ENCODE results near the gene CNDP2. TPM values are rescaled to one million over a fixed set of nuclear protein-coding genes. Genes with fewer than 3 reads are reported as not detected.

Gene CNDP2
- total RNA-seq, 2 experiments from 2014 or later = 121 to 136 TPM

DNA sequence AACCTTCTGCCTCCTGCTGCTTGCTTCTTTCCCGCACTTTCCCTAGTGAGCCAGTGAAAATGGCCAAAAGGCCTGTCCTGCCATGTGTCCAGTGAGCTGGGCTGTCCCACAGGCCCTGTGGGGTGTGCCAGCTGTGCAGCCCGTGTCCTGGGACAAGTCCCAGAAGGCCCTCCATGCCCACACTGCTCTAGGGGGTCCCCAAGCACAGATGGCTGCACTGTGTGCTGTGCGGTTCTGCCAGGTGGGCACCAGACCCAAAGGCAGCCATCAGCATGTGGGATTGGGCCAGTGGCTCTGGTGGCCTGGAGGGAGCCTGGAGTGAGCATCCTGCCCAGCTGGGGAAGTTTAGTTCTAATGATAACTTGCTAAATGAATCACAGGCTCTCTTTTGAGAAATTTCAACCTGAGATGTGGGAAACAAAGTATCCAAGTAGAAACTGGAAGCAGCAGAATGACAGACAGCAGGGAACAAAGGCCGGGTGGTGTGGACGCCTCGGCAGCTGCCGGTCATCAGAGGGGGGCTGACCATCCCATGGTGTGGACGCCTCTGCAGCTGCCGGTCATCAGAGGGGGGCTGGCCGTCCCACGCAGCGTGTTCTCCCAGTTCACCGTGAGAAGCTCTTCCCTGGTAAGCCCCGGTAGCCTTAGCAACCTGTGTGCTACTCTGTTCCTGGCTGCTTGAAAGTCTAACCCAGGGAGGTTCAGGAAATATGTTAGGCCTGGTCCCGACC is 9.9 kb upstream of the CNDP2 start:
- TF ChIP-seq, protein P1, sequence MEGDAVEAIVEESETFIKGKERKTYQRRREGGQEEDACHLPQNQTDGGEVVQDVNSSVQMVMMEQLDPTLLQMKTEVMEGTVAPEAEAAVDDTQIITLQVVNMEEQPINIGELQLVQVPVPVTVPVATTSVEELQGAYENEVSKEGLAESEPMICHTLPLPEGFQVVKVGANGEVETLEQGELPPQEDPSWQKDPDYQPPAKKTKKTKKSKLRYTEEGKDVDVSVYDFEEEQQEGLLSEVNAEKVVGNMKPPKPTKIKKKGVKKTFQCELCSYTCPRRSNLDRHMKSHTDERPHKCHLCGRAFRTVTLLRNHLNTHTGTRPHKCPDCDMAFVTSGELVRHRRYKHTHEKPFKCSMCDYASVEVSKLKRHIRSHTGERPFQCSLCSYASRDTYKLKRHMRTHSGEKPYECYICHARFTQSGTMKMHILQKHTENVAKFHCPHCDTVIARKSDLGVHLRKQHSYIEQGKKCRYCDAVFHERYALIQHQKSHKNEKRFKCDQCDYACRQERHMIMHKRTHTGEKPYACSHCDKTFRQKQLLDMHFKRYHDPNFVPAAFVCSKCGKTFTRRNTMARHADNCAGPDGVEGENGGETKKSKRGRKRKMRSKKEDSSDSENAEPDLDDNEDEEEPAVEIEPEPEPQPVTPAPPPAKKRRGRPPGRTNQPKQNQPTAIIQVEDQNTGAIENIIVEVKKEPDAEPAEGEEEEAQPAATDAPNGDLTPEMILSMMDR (IDR thresholded peaks at IDR 0.05) = no peak
- Mint-ChIP-seq H3K4me3 (no peak overlapping the region), H3K27me3 (no peaks in the 10 kb centered on the region), H3K9me3 (no peaks in the 10 kb centered on the region), H3K27ac (peak overlapping the region; percentile 66), H3K4me1 (ENCODE audit: low read depth) (peaks cover 16% of the 10 kb centered on the region), H3K36me3 (ENCODE audit: low read depth) (no peaks in the 10 kb centered on the region)
- intact Hi-C loops (cut with micrococcal nuclease) = no loop called here
- DNase-seq = no peak
- ChIA-PET CTCF (interaction anchor here (1.0 to 3.1 kb wide), 4 partner anchors 8 to 133 kb away, joined by 3 to 14 read pairs (median 7); no protein-coding TSS in a partner anchor), POLR2A (interaction anchor here (1.2 to 2.7 kb wide), 2 partner anchors 10 to 12 kb away, joined by 5 to 9 read pairs; partner anchors contain the start of gene CNDP2)
- ATAC-seq = no peak

DNA sequence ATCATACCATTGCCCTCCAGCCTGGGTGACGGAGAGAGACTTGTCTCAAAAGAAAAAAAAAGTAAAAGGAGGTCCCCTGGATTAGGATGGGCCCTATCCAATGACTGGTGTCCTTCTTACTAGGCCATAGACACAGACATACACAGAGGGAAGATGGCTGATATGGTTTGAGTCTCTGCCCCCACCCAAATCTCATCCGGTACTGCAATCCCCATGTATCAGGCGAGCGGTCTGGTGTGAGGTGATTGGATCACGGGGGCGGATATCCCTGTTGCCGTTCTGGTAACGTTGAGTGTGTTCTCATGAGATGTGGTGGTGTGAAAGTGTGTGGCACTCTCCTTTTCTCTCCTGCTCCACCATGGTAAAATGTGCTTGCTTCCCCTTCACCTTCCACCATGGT is 7.8 kb upstream of the CNDP2 start:
- no peak for DNase-seq
- ChIA-PET CTCF (interaction anchor here (11.5 kb wide), 1 partner anchor 137 kb away, joined by 198 read pairs; no protein-coding TSS in a partner anchor), POLR2A (no interaction called here)
- TF ChIP-seq, protein P1 (IDR thresholded peaks at IDR 0.05) = no peak
- Mint-ChIP-seq H3K4me1 (ENCODE audit: low read depth) (peaks cover 16% of the 10 kb centered on the region), H3K27me3 (no peaks in the 10 kb centered on the region), H3K9me3 (no peaks in the 10 kb centered on the region), H3K4me3 (no peak overlapping the region), H3K27ac (no peak overlapping the region), H3K36me3 (ENCODE audit: low read depth) (no peaks in the 10 kb centered on the region)
- no peak for ATAC-seq
- intact Hi-C loops (cut with micrococcal nuclease) = no loop called here

DNA sequence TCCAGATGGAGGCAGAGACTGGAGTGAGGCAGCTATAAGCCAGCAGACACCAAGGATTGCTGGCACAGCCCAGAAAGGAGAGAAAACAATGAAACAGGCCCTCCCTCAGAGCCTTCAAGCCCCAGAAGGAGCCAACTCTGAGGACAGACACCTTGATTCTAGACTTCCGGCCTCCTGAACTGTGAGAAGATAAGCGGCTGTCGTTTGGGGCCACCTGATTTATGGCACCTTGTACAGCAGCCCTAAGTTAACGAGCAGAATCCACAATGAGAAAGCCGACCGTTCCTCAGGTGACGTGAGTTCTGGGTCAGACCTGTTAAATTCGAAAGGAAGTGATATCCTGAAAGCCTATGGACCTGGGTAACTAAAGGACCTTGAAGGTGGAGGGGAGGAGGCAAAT is 7.3 kb upstream of the CNDP2 start:
- intact Hi-C loops (cut with micrococcal nuclease) = no loop called here
- Mint-ChIP-seq H3K27me3 (no peaks in the 10 kb centered on the region), H3K4me1 (ENCODE audit: low read depth) (peaks cover 16% of the 10 kb centered on the region), H3K27ac (no peak overlapping the region), H3K4me3 (no peak overlapping the region), H3K9me3 (no peaks in the 10 kb centered on the region), H3K36me3 (ENCODE audit: low read depth) (no peaks in the 10 kb centered on the region)
- POLR2A ChIA-PET = no interaction called here
- CTCF ChIA-PET = interaction anchor here (11.5 kb wide), 1 partner anchor 137 kb away, joined by 198 read pairs; no protein-coding TSS in a partner anchor
- no peak for ATAC-seq
- no peak for DNase-seq
- TF ChIP-seq, protein P1 (IDR thresholded peaks at IDR 0.05) = no peak

DNA sequence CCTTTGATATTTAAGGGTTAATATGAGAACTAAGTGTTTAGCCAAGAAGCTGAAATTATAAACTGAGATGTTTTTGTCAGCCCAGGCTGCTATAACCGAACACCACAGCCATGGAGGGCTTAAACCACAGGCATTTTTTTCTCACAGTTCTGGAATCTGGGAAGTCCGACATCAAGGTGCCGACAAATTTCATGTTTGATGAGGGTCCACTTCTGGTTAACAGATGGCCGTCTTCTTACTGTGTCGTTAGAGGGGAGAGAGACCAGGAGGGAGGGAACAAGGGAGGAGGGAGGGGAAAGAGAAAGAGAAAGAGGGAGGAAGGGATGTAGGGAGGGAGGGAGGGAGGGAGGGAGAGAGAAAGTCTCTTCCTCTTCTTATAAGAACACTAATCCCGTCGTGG is 6.5 kb upstream of the CNDP2 start:
- POLR2A ChIA-PET = no interaction called here
- intact Hi-C loops (cut with micrococcal nuclease) = loop anchor here (5.0 to 10.0 kb wide), 2 partner anchors 105 to 292 kb away; partner anchors contain the start of gene ZNF407
- Mint-ChIP-seq H3K9me3 (no peaks in the 10 kb centered on the region), H3K4me1 (ENCODE audit: low read depth) (peaks cover 16% of the 10 kb centered on the region), H3K27me3 (no peaks in the 10 kb centered on the region), H3K36me3 (ENCODE audit: low read depth) (no peaks in the 10 kb centered on the region), H3K4me3 (no peak overlapping the region), H3K27ac (no peak overlapping the region)
- no peak for DNase-seq
- CTCF ChIA-PET = interaction anchor here (11.5 kb wide), 1 partner anchor 138 kb away, joined by 198 read pairs; no protein-coding TSS in a partner anchor
- TF ChIP-seq, protein P1 (IDR thresholded peaks at IDR 0.05) = no peak
- no peak for ATAC-seq

DNA sequence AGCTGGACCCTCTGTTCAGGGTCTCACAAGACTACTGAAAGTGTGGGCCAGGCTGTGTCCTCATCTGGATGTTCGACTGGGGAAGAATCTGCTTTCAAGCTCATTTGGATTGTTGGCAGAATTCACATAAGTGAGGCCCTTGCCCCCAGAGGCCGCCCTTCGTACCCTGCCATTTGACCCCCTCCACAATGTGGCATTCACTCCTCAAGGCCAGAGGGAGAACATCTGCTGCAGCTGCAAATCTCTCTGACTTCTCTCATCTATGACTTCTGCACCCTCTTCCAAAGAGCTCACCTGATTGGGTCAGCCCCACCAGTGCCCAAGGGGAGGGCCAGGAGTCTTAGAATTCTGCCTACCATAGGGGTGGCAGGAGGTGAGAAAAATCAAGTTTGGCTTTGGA is 3.9 kb upstream of the CNDP2 start:
- ATAC-seq (no peak), DNase-seq (no peak)
- no peak overlapping the region for H3K27ac Mint-ChIP-seq
- no peak overlapping the region for H3K4me3 Mint-ChIP-seq
- no peaks in the 10 kb centered on the region for H3K27me3 Mint-ChIP-seq
- POLR2A ChIA-PET = no interaction called here
- CTCF ChIA-PET = interaction anchor here (1.1 to 11.5 kb wide), 5 partner anchors 16 to 150 kb away, joined by 3 to 198 read pairs (median 11); no protein-coding TSS in a partner anchor
- intact Hi-C loops (cut with micrococcal nuclease) = loop anchor here (5.0 to 10.0 kb wide), 2 partner anchors 103 to 295 kb away; partner anchors contain the start of gene ZNF407
- H3K36me3 Mint-ChIP-seq (ENCODE audit: low read depth) = peaks cover under 1% of the 10 kb centered on the region
- no peaks in the 10 kb centered on the region for H3K9me3 Mint-ChIP-seq
- TF ChIP-seq, protein P1 (IDR thresholded peaks at IDR 0.05) = no peak
- peaks cover 8% of the 10 kb centered on the region for H3K4me1 Mint-ChIP-seq (ENCODE audit: low read depth)

All from activated CD8-positive, alpha-beta T cell treated with anti-CD3 and anti-CD28 coated beads for 36 hours (primary cell).